Measurements from ENCODE around the gene CCDC194.

CCDC194 gene

GRCh38 chr19:17393914-17394313 is at the start of gene CCDC194:
TSS of gene CCDC194 (minus strand) at chr19:17394196. CDS start at chr19:17394158, 38 bp downstream.
- DNase-seq (ENCODE audit: extremely low spot score) = no peak
- ChIA-PET CTCF (interaction anchor here (0.6 to 1.4 kb wide), 3 partner anchors 59 to 373 kb away, joined by 3 to 4 read pairs (median 3); partner anchors contain the start of gene ANO8), POLR2A (no interaction called here)
- TF ChIP-seq HDGF (IDR thresholded peaks at IDR 0.05; ENCODE audit: borderline replicate concordance) = no peak
- no peak for TF ChIP-seq FOXM1 (IDR thresholded peaks at IDR 0.05; ENCODE audit: borderline replicate concordance)
- no peak for TF ChIP-seq SUZ12 (IDR thresholded peaks at IDR 0.05)
- no peak for TF ChIP-seq ZNF384 (IDR thresholded peaks at IDR 0.05)
- TF ChIP-seq BHLHE40 (IDR thresholded peaks at IDR 0.05; ENCODE audit: borderline replicate concordance) = no peak
- TF ChIP-seq FOXA1 (IDR thresholded peaks at IDR 0.05) = no peak
- TF ChIP-seq NFRKB (IDR thresholded peaks at IDR 0.05) = no peak
- TF ChIP-seq PKNOX1 (IDR thresholded peaks at IDR 0.05) = no peak
- TF ChIP-seq FOXK2 (IDR thresholded peaks at IDR 0.05) = no peak
- TF ChIP-seq LEF1 (IDR thresholded peaks at IDR 0.05; ENCODE audit: borderline replicate concordance) = no peak
- TF ChIP-seq SP1 (IDR thresholded peaks at IDR 0.05) = no peak
- TF ChIP-seq L3MBTL2 (conservative IDR thresholded peaks at IDR 0.05) = no peak
- TF ChIP-seq ARNT (IDR thresholded peaks at IDR 0.05) = no peak
- TF ChIP-seq TARDBP (IDR thresholded peaks at IDR 0.05) = no peak
- no peak for TF ChIP-seq CTBP1 (IDR thresholded peaks at IDR 0.05; ENCODE audit: borderline replicate concordance)

GRCh38 chr19:17441241-17442021 is 47.4 kb upstream of the CCDC194 start:
- CTCF ChIA-PET = interaction anchor here (0.5 to 1.7 kb wide), 12 partner anchors 8 to 566 kb away, joined by 3 to 6 read pairs (median 3); no protein-coding TSS in a partner anchor
- peak; percentile 52 for DNase-seq (ENCODE audit: extremely low spot score)
- POLR2A ChIA-PET = interaction anchor here (1.6 kb wide), 1 partner anchor 22 kb away, joined by 6 read pairs; no protein-coding TSS in a partner anchor
- TF ChIP-seq NFRKB (IDR thresholded peaks at IDR 0.05) (no peak), PKNOX1 (IDR thresholded peaks at IDR 0.05) (no peak), HDGF (IDR thresholded peaks at IDR 0.05; ENCODE audit: borderline replicate concordance) (no peak), L3MBTL2 (conservative IDR thresholded peaks at IDR 0.05) (no peak), FOXM1 (IDR thresholded peaks at IDR 0.05; ENCODE audit: borderline replicate concordance) (no peak; the same call in 1 of the 2 replicates), TARDBP (IDR thresholded peaks at IDR 0.05) (no peak), ZNF384 (IDR thresholded peaks at IDR 0.05) (no peak), LEF1 (IDR thresholded peaks at IDR 0.05; ENCODE audit: borderline replicate concordance) (no peak), FOXA1 (IDR thresholded peaks at IDR 0.05) (no peak), ELF4 (IDR thresholded peaks at IDR 0.05) (no peak)

GRCh38 chr19:17436874-17437267 is 42.9 kb upstream of the CCDC194 start:
- TF ChIP-seq LEF1 (IDR thresholded peaks at IDR 0.05; ENCODE audit: borderline replicate concordance) = no peak
- no peak for TF ChIP-seq TARDBP (IDR thresholded peaks at IDR 0.05)
- TF ChIP-seq ARNT (IDR thresholded peaks at IDR 0.05) = no peak
- DNase-seq (ENCODE audit: extremely low spot score) = no peak
- ChIA-PET POLR2A (interaction anchor here (1.0 to 1.1 kb wide), 2 partner anchors 17 to 144 kb away, joined by 3 to 4 read pairs; partner anchors contain the start of gene MVB12A), CTCF (interaction anchor here (1.2 kb wide), 1 partner anchor 10 kb away, joined by 3 read pairs; no protein-coding TSS in a partner anchor)

GRCh38 chr19:17436094-17436873 is 42.3 kb upstream of the CCDC194 start:
- CTCF ChIA-PET = interaction anchor here (1.2 kb wide), 1 partner anchor 10 kb away, joined by 3 read pairs; no protein-coding TSS in a partner anchor
- DNase-seq (ENCODE audit: extremely low spot score) = no peak
- TF ChIP-seq LEF1 (IDR thresholded peaks at IDR 0.05; ENCODE audit: borderline replicate concordance) = no peak
- TF ChIP-seq FOXM1 (IDR thresholded peaks at IDR 0.05; ENCODE audit: borderline replicate concordance) = no peak
- no peak for TF ChIP-seq BHLHE40 (IDR thresholded peaks at IDR 0.05; ENCODE audit: borderline replicate concordance)
- no peak for TF ChIP-seq L3MBTL2 (conservative IDR thresholded peaks at IDR 0.05)
- TF ChIP-seq HDGF (IDR thresholded peaks at IDR 0.05; ENCODE audit: borderline replicate concordance) = no peak
- no peak for TF ChIP-seq NFRKB (IDR thresholded peaks at IDR 0.05)
- TF ChIP-seq PKNOX1 (IDR thresholded peaks at IDR 0.05) = no peak
- TF ChIP-seq ARNT (IDR thresholded peaks at IDR 0.05) = no peak
- no peak for TF ChIP-seq ELF4 (IDR thresholded peaks at IDR 0.05)
- no peak for TF ChIP-seq FOXA1 (IDR thresholded peaks at IDR 0.05)
- TF ChIP-seq FOXK2 (IDR thresholded peaks at IDR 0.05) = no peak
- TF ChIP-seq SP1 (IDR thresholded peaks at IDR 0.05) = no peak
- POLR2A ChIA-PET = interaction anchor here (1.0 to 1.1 kb wide), 2 partner anchors 16 to 143 kb away, joined by 3 to 4 read pairs; partner anchors contain the start of gene MVB12A

GRCh38 chr19:17435218-17435617 is 41.2 kb upstream of the CCDC194 start:
- CTCF ChIA-PET = no interaction called here
- TF ChIP-seq FOXA1 (IDR thresholded peaks at IDR 0.05) = no peak
- TF ChIP-seq SUZ12 (IDR thresholded peaks at IDR 0.05) = no peak
- TF ChIP-seq FOXM1 (IDR thresholded peaks at IDR 0.05; ENCODE audit: borderline replicate concordance) = no peak
- TF ChIP-seq LEF1 (IDR thresholded peaks at IDR 0.05; ENCODE audit: borderline replicate concordance) = no peak
- POLR2A ChIA-PET = no interaction called here
- no peak for DNase-seq (ENCODE audit: extremely low spot score)
